HT-29 (cell line): Measurements from ENCODE around the gene MARCHF10. TPM values are rescaled to one million over a fixed set of nuclear protein-coding genes. Genes with fewer than 3 reads are reported as not detected.
"Not testable (repeated sequence)": the region's sequence is repeated elsewhere in the genome, so short reads cannot be mapped to it uniquely, and the experiment has no call there.

ENCODE experiments used
- DNase-seq: peaks from one replicate; pipeline ENCODE4 v3.0.0-alpha.2; 2015; ENCODE audit warnings: low spot score
- total RNA-seq: library from RNA; depleted of rRNA; stranded (reverse); fragments of >200 nt; shearing (Covaris generic); gene quantifications from 2 replicates; pipeline ENCODE4 v1.2.3, GENCODE V29; 2014; rRNA removed

Gene MARCHF10
- not detected in 2 replicates for total RNA-seq

GRCh38 chr17:62807812-62808575 lies at the start of gene MARCHF10:
TSS of gene MARCHF10 (minus strand) at chr17:62808314. CDS start at chr17:62801735, 6,579 bp downstream.
- peak; percentile 30 for DNase-seq

GRCh38 chr17:62857526-62857925 lies 49.4 kb upstream of the MARCHF10 start:
- DNase-seq: no peak

- DNase-seq: no peak
These were observed 48.5 kb upstream of the MARCHF10 start for GRCh38 chr17:62856594-62856993.

- no peak for DNase-seq
These were observed 47.0 kb upstream of the MARCHF10 start for GRCh38 chr17:62855156-62855555.

- no peak for DNase-seq
These were observed 46.1 kb upstream of the MARCHF10 start for GRCh38 chr17:62854098-62854680.

GRCh38 chr17:62852195-62852594 lies 44.1 kb upstream of the MARCHF10 start:
- no peak for DNase-seq

- not testable (repeated sequence) for DNase-seq
These were observed 41.7 kb upstream of the MARCHF10 start for GRCh38 chr17:62849591-62850415.

GRCh38 chr17:62848334-62848733 lies 40.2 kb upstream of the MARCHF10 start:
- DNase-seq: no peak

- no peak for DNase-seq
These were observed 39.3 kb upstream of the MARCHF10 start for GRCh38 chr17:62847426-62847825.

- DNase-seq: no peak
These were observed 32.8 kb upstream of the MARCHF10 start for GRCh38 chr17:62840871-62841270.

- not testable (repeated sequence) for DNase-seq
These were observed 25.7 kb upstream of the MARCHF10 start for GRCh38 chr17:62833816-62834215.

- DNase-seq: no peak
These were observed 24.3 kb upstream of the MARCHF10 start for GRCh38 chr17:62832405-62832804.

- DNase-seq: not testable (repeated sequence)
These were observed 23.0 kb upstream of the MARCHF10 start for GRCh38 chr17:62831066-62831465.

- DNase-seq: no peak
These were observed 19.8 kb upstream of the MARCHF10 start for GRCh38 chr17:62827746-62828485.

GRCh38 chr17:62826956-62827355 lies 18.8 kb upstream of the MARCHF10 start:
- no peak for DNase-seq

- no peak for DNase-seq
These were observed 17.1 kb upstream of the MARCHF10 start for GRCh38 chr17:62825182-62825581.

- peak; percentile 26 for DNase-seq
These were observed 16.4 kb upstream of the MARCHF10 start for GRCh38 chr17:62824290-62825131.

GRCh38 chr17:62823111-62823893 lies 15.2 kb upstream of the MARCHF10 start:
- DNase-seq: no peak

- DNase-seq: no peak
These were observed 14.2 kb upstream of the MARCHF10 start for GRCh38 chr17:62822080-62822904.
